ENCODE measurements around the gene PTPRE. TPM values are rescaled to one million over a fixed set of nuclear protein-coding genes. Genes with fewer than 3 reads are reported as not detected.

PTPRE gene
- polyA plus RNA-seq, 1 of the 3 experiments (the other 2 are of a cell fraction), result 11.8 TPM

- TF ChIP-seq NFIC (IDR thresholded peaks at IDR 0.05; ENCODE audit: borderline replicate concordance), result no peak
- TF ChIP-seq GABPA (IDR thresholded peaks at IDR 0.05; ENCODE audit: low read depth), result no peak
- TF ChIP-seq TAF1 (IDR thresholded peaks at IDR 0.05; ENCODE audit: borderline replicate concordance, low read depth, low read length), result no peak
- no peak for TF ChIP-seq RAD21 (IDR thresholded peaks at IDR 0.05; ENCODE audit: low read length)
Measured at GRCh38 chr10:127890216-127890615, 16.7 kb upstream of the PTPRE start (continued).

- DNase-seq, result no peak
- no peaks in the 10 kb centered on the region for H3F3A ChIP-seq (replicated peaks; ENCODE audit: insufficient read depth)
- no peaks in the 10 kb centered on the region for H3K9me2 ChIP-seq
- no peak overlapping the region for H2AFZ ChIP-seq (ENCODE audit: low read depth)
- no peak overlapping the region for H3K4me2 ChIP-seq
- H3K9me3 ChIP-seq, result no peaks in the 10 kb centered on the region
- H3K36me3 ChIP-seq (replicated peaks in 1 of 2; ENCODE audit: control insufficient read depth in 1 of 2, insufficient read depth in 2 of 2, low read length in 1 of 2), result no peaks in the 10 kb centered on the region
- H3K79me2 ChIP-seq (ENCODE audit: insufficient read depth), result no peaks in the 10 kb centered on the region
- peaks cover 6 to 7% of the 10 kb centered on the region in 2 experiments; a peak in 2 of 4 replicates for H3K4me1 ChIP-seq (ENCODE audit: control insufficient read depth in 1 of 2, insufficient read depth in 2 of 2, low read depth in 1 of 2, low read length in 1 of 2)
- no peak overlapping the region for H3K9ac ChIP-seq
- ChIA-PET POLR2A (no interaction called here), CTCF (interaction anchor here (0.8 to 2.7 kb wide), 4 partner anchors 11 to 145 kb away, joined by 3 to 13 read pairs (median 4); partner anchors contain the start of gene PTPRE)
- no peak overlapping the region for H3K4me3 ChIP-seq (ENCODE audit: low read depth in 2 of 2, low read length in 1 of 2)
- TF ChIP-seq NRF1 (IDR thresholded peaks at IDR 0.05; ENCODE audit: low read depth, low read length) (no peak), ELF1 (IDR thresholded peaks at IDR 0.05) (no peak)
- no peaks in the 10 kb centered on the region for H3K27me3 ChIP-seq (ENCODE audit: insufficient read depth)
- no peaks in the 10 kb centered on the region for H4K20me1 ChIP-seq (ENCODE audit: insufficient read depth)
- 92% methylated on average over 3 of the region's 3 CpGs for WGBS (ENCODE audit: low lambda C conversion rate)
- H3K27ac ChIP-seq (ENCODE audit: low read depth in 2 of 2, low read length in 1 of 2), result no peak overlapping the region
Measured at GRCh38 chr10:127890832-127891334, 16.0 kb upstream of the PTPRE start.

- H3K9me3 ChIP-seq, result no peaks in the 10 kb centered on the region
- no peak within 1 kb of the TSS for H2AFZ ChIP-seq (ENCODE audit: low read depth)
- H3K36me3 ChIP-seq (replicated peaks in 1 of 2; ENCODE audit: control insufficient read depth in 1 of 2, insufficient read depth in 2 of 2, low read length in 1 of 2), result no peaks in the 10 kb centered on the region
- DNase-seq, result no peak
- no peak within 1 kb of the TSS for H3K9ac ChIP-seq
- no peaks in the 10 kb centered on the region for H3K9me2 ChIP-seq
- H3K27ac ChIP-seq (ENCODE audit: low read depth in 2 of 2, low read length in 1 of 2), result no peak within 1 kb of the TSS
- CTCF ChIA-PET, result interaction anchor here (1.5 to 2.7 kb wide), 2 partner anchors 118 to 119 kb away, joined by 4 to 13 read pairs; no protein-coding TSS in a partner anchor
- no peak within 1 kb of the TSS for H3K4me3 ChIP-seq (ENCODE audit: low read depth in 2 of 2, low read length in 1 of 2)
- H3K79me2 ChIP-seq (ENCODE audit: insufficient read depth), result no peaks in the 10 kb centered on the region
- H3F3A ChIP-seq (replicated peaks; ENCODE audit: insufficient read depth), result no peaks in the 10 kb centered on the region
- no peak within 1 kb of the TSS for H3K4me2 ChIP-seq
- no peaks in the 10 kb centered on the region for H3K27me3 ChIP-seq (ENCODE audit: insufficient read depth)
- peaks cover 5 to 6% of the 10 kb centered on the region in 2 experiments; a peak in 2 of 4 replicates for H3K4me1 ChIP-seq (ENCODE audit: control insufficient read depth in 1 of 2, insufficient read depth in 2 of 2, low read depth in 1 of 2, low read length in 1 of 2)
- no peaks in the 10 kb centered on the region for H4K20me1 ChIP-seq (ENCODE audit: insufficient read depth)
- POLR2A ChIA-PET, result no interaction called here
- no peak for TF ChIP-seq POLR2AphosphoS5 (IDR thresholded peaks at IDR 0.05; ENCODE audit: low read depth, low read length)
- TF ChIP-seq EZH2phosphoT487 (IDR thresholded peaks at IDR 0.05; ENCODE audit: borderline replicate concordance, low read depth), result no peak
- TF ChIP-seq YY1 (IDR thresholded peaks at IDR 0.05; ENCODE audit: low read depth), result no peak
- no peak for TF ChIP-seq JUND (IDR thresholded peaks at IDR 0.05)
- TF ChIP-seq GABPA (IDR thresholded peaks at IDR 0.05; ENCODE audit: low read depth), result no peak
- no peak for TF ChIP-seq CTCF (IDR thresholded peaks at IDR 0.05)
- TF ChIP-seq USF1 (IDR thresholded peaks at IDR 0.05; ENCODE audit: borderline replicate concordance, low read depth), result no peak
- no peak for TF ChIP-seq IRF3 (IDR thresholded peaks at IDR 0.05; ENCODE audit: low read depth, low read length)
- TF ChIP-seq CHD2 (IDR thresholded peaks at IDR 0.05; ENCODE audit: low read length, partially characterized antibody), result no peak
- no peak for TF ChIP-seq RCOR1 (IDR thresholded peaks at IDR 0.05; ENCODE audit: low read length)
- no peak for TF ChIP-seq TAF1 (IDR thresholded peaks at IDR 0.05; ENCODE audit: borderline replicate concordance, low read depth, low read length)
- no peak for TF ChIP-seq MXI1 (IDR thresholded peaks at IDR 0.05; ENCODE audit: low read depth, low read length)
- no peak for TF ChIP-seq USF2 (IDR thresholded peaks at IDR 0.05; ENCODE audit: borderline replicate concordance, low read depth, low read length)
- TF ChIP-seq RFX5 (IDR thresholded peaks at IDR 0.05; ENCODE audit: low read length), result no peak
- TF ChIP-seq FOSL2 (IDR thresholded peaks at IDR 0.05; ENCODE audit: borderline replicate concordance, low read depth), result no peak
- TF ChIP-seq ZBTB33 (IDR thresholded peaks at IDR 0.05; ENCODE audit: borderline replicate concordance, low read depth), result no peak
Measured at GRCh38 chr10:127892743-127893142, 14.2 kb upstream of the PTPRE start, which contains the start of gene CLRN3. Gene CLRN3, minus strand, starts transcription at chr10:127892941. Its CDS starts 157 bp downstream, at chr10:127892784.
